ENCODE results near the gene MUC15.

MUC15 gene

GRCh38 chr11:26527685-26528084, 44.4 kb downstream of the MUC15 start:
- no peak for TF ChIP-seq CTCF (IDR thresholded peaks at IDR 0.05; ENCODE audit: low read depth, low read length, missing control alignments)
- no peak overlapping the region for H3K4me3 ChIP-seq (replicated peaks; ENCODE audit: low read depth, low read length)
- no peak for DNase-seq (ENCODE audit: extremely low read depth, low read depth)

GRCh38 chr11:26522912-26523610, 49.0 kb downstream of the MUC15 start:
- no peak overlapping the region for H3K4me3 ChIP-seq (replicated peaks; ENCODE audit: low read depth, low read length)
- TF ChIP-seq CTCF (IDR thresholded peaks at IDR 0.05; ENCODE audit: low read depth, low read length, missing control alignments): peak; percentile 50
- peak; percentile 10 for DNase-seq (ENCODE audit: extremely low read depth, low read depth)

- H3K4me3 ChIP-seq (replicated peaks; ENCODE audit: low read depth, low read length): no peak overlapping the region
- DNase-seq (ENCODE audit: extremely low read depth, low read depth): no peak
- TF ChIP-seq CTCF (IDR thresholded peaks at IDR 0.05; ENCODE audit: low read depth, low read length, missing control alignments): no peak
Observed at GRCh38 chr11:26519469-26519868, 52.6 kb downstream of the MUC15 start.

GRCh38 chr11:26512196-26512595, 59.9 kb downstream of the MUC15 start:
- no peak for DNase-seq (ENCODE audit: extremely low read depth, low read depth)
- no peak for TF ChIP-seq CTCF (IDR thresholded peaks at IDR 0.05; ENCODE audit: low read depth, low read length, missing control alignments)
- no peak overlapping the region for H3K4me3 ChIP-seq (replicated peaks; ENCODE audit: low read depth, low read length)

- DNase-seq (ENCODE audit: extremely low read depth, low read depth): no peak
- H3K4me3 ChIP-seq (replicated peaks; ENCODE audit: low read depth, low read length): no peak overlapping the region
- TF ChIP-seq CTCF (IDR thresholded peaks at IDR 0.05; ENCODE audit: low read depth, low read length, missing control alignments): no peak
Observed at GRCh38 chr11:26510756-26511155, 61.3 kb downstream of the MUC15 start.

GRCh38 chr11:26510164-26510563, 61.9 kb downstream of the MUC15 start:
- TF ChIP-seq CTCF (IDR thresholded peaks at IDR 0.05; ENCODE audit: low read depth, low read length, missing control alignments): no peak
- no peak overlapping the region for H3K4me3 ChIP-seq (replicated peaks; ENCODE audit: low read depth, low read length)
- no peak for DNase-seq (ENCODE audit: extremely low read depth, low read depth)
